Fibroblast of lung (primary cell): ENCODE measurements around the gene ACOT9. TPM values are rescaled to one million over a fixed set of nuclear protein-coding genes. Genes with fewer than 3 reads are reported as not detected.
"Not testable (repeated sequence)": the region's sequence is repeated elsewhere in the genome, so short reads cannot be mapped to it uniquely, and the experiment has no call there.

Source experiments
- DNase-seq, 2 donors: peaks; one replicate each; pipeline versions ENCODE4 v3.0.0 to v3.0.0-alpha.2; 2010; ENCODE audit warnings: low read depth in 2 of 2
- H2AFZ ChIP-seq: 2 replicates; pipeline ENCODE4 v1.5.1; 2012; ENCODE audit warnings: low read length, control low read depth, inconsistent platforms
- H3K27ac ChIP-seq: 2 replicates; pipeline ENCODE4 v1.5.1; 2011; ENCODE audit warnings: low read length, control low read depth; ENCODE audit not compliant: insufficient read depth
- H3K27me3 ChIP-seq: 2 replicates; pipeline ENCODE4 v1.5.1; 2011; ENCODE audit warnings: mild to moderate bottlenecking, low read length; ENCODE audit not compliant: control insufficient read depth, insufficient read depth
- H3K36me3 ChIP-seq: 2 replicates; pipeline ENCODE4 v1.5.1; 2011; ENCODE audit warnings: low read length; ENCODE audit not compliant: control insufficient read depth, insufficient read depth
- H3K4me1 ChIP-seq: 2 replicates; pipeline ENCODE4 v1.5.1; 2011; ENCODE audit warnings: low read length; ENCODE audit not compliant: control insufficient read depth, insufficient read depth; ENCODE audit errors: extremely low read depth
- H3K4me2 ChIP-seq: 2 replicates; pipeline ENCODE4 v1.5.1; 2011; ENCODE audit warnings: low read length, control low read depth; ENCODE audit not compliant: insufficient read depth; ENCODE audit errors: extremely low read depth
- H3K4me3 ChIP-seq, 4 experiments: fragments of 200-600 bp in 1 of 4; sonication (generic) in 1 of 4; replicated peaks in 1 of 4; 2 replicates each; pipeline ENCODE4 v1.5.1; 2011 to 2016; ENCODE audit warnings: low read length in 4 of 4, low read depth in 3 of 4, mild to moderate bottlenecking in 3 of 4, control low read depth in 2 of 4, inconsistent platforms in 1 of 4, mixed read lengths in 1 of 4; ENCODE audit not compliant: insufficient read depth in 1 of 4; ENCODE audit errors: control extremely low read depth in 1 of 4
- H3K79me2 ChIP-seq: 2 replicates; pipeline ENCODE4 v1.5.1; 2012; ENCODE audit warnings: mild to moderate bottlenecking, low read length, inconsistent platforms; ENCODE audit not compliant: control insufficient read depth, insufficient read depth
- H3K9ac ChIP-seq: 2 replicates; pipeline ENCODE4 v1.5.1; 2011; ENCODE audit warnings: mild to moderate bottlenecking, low read length, control low read depth; ENCODE audit not compliant: insufficient read depth
- H3K9me3 ChIP-seq: 2 replicates; pipeline ENCODE4 v1.5.1; 2012; ENCODE audit warnings: low read depth, low read length; ENCODE audit not compliant: control insufficient read depth, insufficient read depth
- H4K20me1 ChIP-seq: 2 replicates; pipeline ENCODE4 v1.5.1; 2011; ENCODE audit warnings: low read length; ENCODE audit not compliant: control insufficient read depth, insufficient read depth; ENCODE audit errors: extremely low read depth
- EZH2 ChIP-seq: IDR thresholded peaks from 2 replicates; pipeline ENCODE4 v1.5.1; 2012; ENCODE audit warnings: low read length, control low read depth, mild to moderate bottlenecking; ENCODE audit errors: missing control alignments
- polyA plus RNA-seq, 2 donors: library from polyadenylated mRNA; depleted of rRNA in 1 of 2; stranded (reverse) in 1 of 2; unstranded in 1 of 2; fragments of >200 nt; gene quantifications; 2 replicates each; pipeline ENCODE4 v1.2.1, GENCODE V29; 2011 to 2012; ENCODE audit warnings: missing spikeins in 1 of 2
- total RNA-seq: library from RNA; depleted of rRNA; stranded (reverse); fragments of >200 nt; gene quantifications from 2 replicates; pipeline ENCODE4 v1.2.1, GENCODE V29; 2014
- TF ChIP-seq, protein P1 (sequence below), 2 donors: IDR thresholded peaks in 1 of 2; conservative IDR thresholded peaks in 1 of 2; 1 replicate in 1 of 2; 2 replicates in 1 of 2; pipeline ENCODE4 v1.5.1; 2011 to 2012; ENCODE audit warnings: low read length in 2 of 2, control low read depth in 1 of 2, inconsistent platforms in 1 of 2, low read depth in 1 of 2, mild to moderate bottlenecking in 1 of 2

The ACOT9 gene
- total and polyA plus RNA-seq, 2 donors (not counting 1 experiment from before 2014, with no cell fraction given) = 42.3 to 70.9 TPM

DNA sequence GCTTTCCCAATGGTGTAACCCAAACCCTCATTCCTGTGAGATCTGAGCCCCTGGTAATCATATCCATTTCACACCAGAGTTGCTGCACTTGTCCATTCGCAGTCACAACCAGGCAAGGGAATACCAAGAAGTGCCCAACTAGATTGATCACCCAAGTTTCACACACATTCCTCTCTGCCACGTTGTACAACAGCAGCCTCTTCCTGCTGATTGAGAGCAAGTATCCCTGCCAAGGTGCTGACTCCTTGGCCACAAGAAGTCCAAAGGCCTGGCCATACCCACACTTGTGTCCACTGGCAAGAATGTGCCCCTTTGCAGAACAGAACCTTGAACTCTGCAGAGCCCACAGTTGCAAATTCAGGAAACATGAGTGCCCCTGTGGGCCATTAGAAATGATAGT is 6.5 kb upstream of the ACOT9 start:
- H3K4me3 ChIP-seq = no peak overlapping the region
- no peaks in the 10 kb centered on the region for H3K27me3 ChIP-seq
- H3K9ac ChIP-seq = no peak overlapping the region
- peak in 1 of 2 donors; percentile 11 for DNase-seq
- no peak overlapping the region for H3K27ac ChIP-seq
- no peaks in the 10 kb centered on the region for H3K4me1 ChIP-seq
- no peaks in the 10 kb centered on the region for H4K20me1 ChIP-seq
- H3K9me3 ChIP-seq = no peaks in the 10 kb centered on the region
- no peak overlapping the region for H3K4me2 ChIP-seq
- no peaks in the 10 kb centered on the region for H3K79me2 ChIP-seq
- no peak overlapping the region for H2AFZ ChIP-seq
- H3K36me3 ChIP-seq = no peaks in the 10 kb centered on the region
- no peak for TF ChIP-seq EZH2
- TF ChIP-seq, protein P1, sequence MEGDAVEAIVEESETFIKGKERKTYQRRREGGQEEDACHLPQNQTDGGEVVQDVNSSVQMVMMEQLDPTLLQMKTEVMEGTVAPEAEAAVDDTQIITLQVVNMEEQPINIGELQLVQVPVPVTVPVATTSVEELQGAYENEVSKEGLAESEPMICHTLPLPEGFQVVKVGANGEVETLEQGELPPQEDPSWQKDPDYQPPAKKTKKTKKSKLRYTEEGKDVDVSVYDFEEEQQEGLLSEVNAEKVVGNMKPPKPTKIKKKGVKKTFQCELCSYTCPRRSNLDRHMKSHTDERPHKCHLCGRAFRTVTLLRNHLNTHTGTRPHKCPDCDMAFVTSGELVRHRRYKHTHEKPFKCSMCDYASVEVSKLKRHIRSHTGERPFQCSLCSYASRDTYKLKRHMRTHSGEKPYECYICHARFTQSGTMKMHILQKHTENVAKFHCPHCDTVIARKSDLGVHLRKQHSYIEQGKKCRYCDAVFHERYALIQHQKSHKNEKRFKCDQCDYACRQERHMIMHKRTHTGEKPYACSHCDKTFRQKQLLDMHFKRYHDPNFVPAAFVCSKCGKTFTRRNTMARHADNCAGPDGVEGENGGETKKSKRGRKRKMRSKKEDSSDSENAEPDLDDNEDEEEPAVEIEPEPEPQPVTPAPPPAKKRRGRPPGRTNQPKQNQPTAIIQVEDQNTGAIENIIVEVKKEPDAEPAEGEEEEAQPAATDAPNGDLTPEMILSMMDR (conservative IDR thresholded peaks at IDR 0.05 in 1 of 2, IDR thresholded peaks at IDR 0.05 in 1 of 2; ENCODE audit: low read depth in 1 of 2, low read length in 2 of 2) = no peak

GRCh38 chrX:23749129-23749528 is 6.1 kb upstream of the ACOT9 start:
- no peak overlapping the region for H3K4me3 ChIP-seq
- no peaks in the 10 kb centered on the region for H3K36me3 ChIP-seq
- TF ChIP-seq, protein P1 (conservative IDR thresholded peaks at IDR 0.05 in 1 of 2, IDR thresholded peaks at IDR 0.05 in 1 of 2; ENCODE audit: low read depth in 1 of 2, low read length in 2 of 2) = no peak
- no peak for TF ChIP-seq EZH2
- H3K79me2 ChIP-seq = no peaks in the 10 kb centered on the region
- H3K27ac ChIP-seq = no peak overlapping the region
- no peaks in the 10 kb centered on the region for H3K9me3 ChIP-seq
- H3K4me1 ChIP-seq = no peaks in the 10 kb centered on the region
- no peak overlapping the region for H3K4me2 ChIP-seq
- no peak for DNase-seq
- no peak overlapping the region for H2AFZ ChIP-seq
- no peaks in the 10 kb centered on the region for H4K20me1 ChIP-seq
- H3K27me3 ChIP-seq = no peaks in the 10 kb centered on the region
- no peak overlapping the region for H3K9ac ChIP-seq

GRCh38 chrX:23745786-23746185 is 2.7 kb upstream of the ACOT9 start:
- H3K27ac ChIP-seq = no peak overlapping the region
- H2AFZ ChIP-seq = no peak overlapping the region
- no peak for DNase-seq
- no peaks in the 10 kb centered on the region for H4K20me1 ChIP-seq
- peaks cover 12% of the 10 kb centered on the region for H3K79me2 ChIP-seq
- TF ChIP-seq, protein P1 (conservative IDR thresholded peaks at IDR 0.05 in 1 of 2, IDR thresholded peaks at IDR 0.05 in 1 of 2; ENCODE audit: low read depth in 1 of 2, low read length in 2 of 2) = no peak
- no peak for TF ChIP-seq EZH2
- H3K36me3 ChIP-seq = no peaks in the 10 kb centered on the region
- no peaks in the 10 kb centered on the region for H3K9me3 ChIP-seq
- H3K4me2 ChIP-seq = no peak overlapping the region
- H3K4me1 ChIP-seq = no peaks in the 10 kb centered on the region
- H3K4me3 ChIP-seq = no peak overlapping the region
- no peaks in the 10 kb centered on the region for H3K27me3 ChIP-seq
- no peak overlapping the region for H3K9ac ChIP-seq

DNA sequence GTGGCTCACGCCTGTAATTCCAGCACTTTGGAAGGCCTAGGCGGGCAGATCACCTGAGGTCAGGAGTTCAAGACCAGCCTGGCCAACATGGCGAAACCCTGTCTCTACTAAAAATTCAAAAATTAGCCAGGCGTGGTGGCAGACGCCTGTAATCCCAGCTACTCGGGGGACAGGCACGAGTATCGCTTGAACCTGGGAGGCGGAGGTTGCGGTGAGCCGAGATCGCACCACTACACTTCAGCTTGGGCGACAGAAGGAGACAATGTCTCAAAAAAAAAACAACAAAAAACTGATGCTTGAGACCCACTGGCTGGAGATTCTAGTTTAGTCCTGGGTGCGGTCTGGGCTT is 521 bp upstream of the ACOT9 start:
- not testable (repeated sequence) for H2AFZ ChIP-seq, DNase-seq, H4K20me1 ChIP-seq, H3K36me3 ChIP-seq, H3K4me2 ChIP-seq, H3K27me3 ChIP-seq, H3K9me3 ChIP-seq, H3K4me1 ChIP-seq
- Histone ChIP-seq H3K27ac (peak overlapping the region; percentile 93), H3K9ac (peak overlapping the region; percentile 23), H3K79me2 (peaks cover 32% of the 10 kb centered on the region), H3K4me3 (peak overlapping the region in 2 of 4 experiments; percentile 34 to 74)
